ENCODE data around the gene GLOD4. TPM values are rescaled to one million over a fixed set of nuclear protein-coding genes. Genes with fewer than 3 reads are reported as not detected.

The GLOD4 gene
- total RNA-seq, 1 experiment from 2014 or later, result 69.7 TPM

GRCh38 chr17:801660-802059 lies 19.6 kb upstream of the GLOD4 start:
- no peak for TF ChIP-seq CTCF (IDR thresholded peaks at IDR 0.05; ENCODE audit: insufficient read depth in 1 of 2, low read depth in 1 of 2, low read length in 1 of 2, severe bottlenecking in 1 of 2, unreplicated experiment in 1 of 2)

GRCh38 chr17:800446-801242 lies 18.6 kb upstream of the GLOD4 start:
- no peak for TF ChIP-seq CTCF (IDR thresholded peaks at IDR 0.05; ENCODE audit: insufficient read depth in 1 of 2, low read depth in 1 of 2, low read length in 1 of 2, severe bottlenecking in 1 of 2, unreplicated experiment in 1 of 2)
- no peaks in the 10 kb centered on the region for H3K4me1 ChIP-seq
- no peaks in the 10 kb centered on the region for H3K27me3 ChIP-seq (replicated peaks; ENCODE audit: control insufficient read depth, insufficient read depth, low read length)
- no peak overlapping the region for H3K4me3 ChIP-seq (ENCODE audit: low read depth, low read length)
- H3K9me3 ChIP-seq, result no peaks in the 10 kb centered on the region
- no peaks in the 10 kb centered on the region; the same call in 1 of the 2 replicates for H3K36me3 ChIP-seq (ENCODE audit: control insufficient read depth, insufficient read depth, low read length)
- H3K36me3 Mint-ChIP-seq (ENCODE audit: insufficient read depth, unreplicated experiment), result peaks cover 16% of the 10 kb centered on the region
- no peak overlapping the region for H3K27ac Mint-ChIP-seq (ENCODE audit: unreplicated experiment)
- BruUV-seq (replicated peaks), result no TSS peak
- ChIA-PET CTCF (no interaction called here), POLR2A (no interaction called here)
- no peak for DNase-seq
- H3K4me3 Mint-ChIP-seq (ENCODE audit: unreplicated experiment), result no peak overlapping the region
- H3K27me3 Mint-ChIP-seq (ENCODE audit: insufficient read depth, unreplicated experiment), result no peaks in the 10 kb centered on the region
- H3K9me3 Mint-ChIP-seq (ENCODE audit: unreplicated experiment), result no peaks in the 10 kb centered on the region
- H3K4me1 Mint-ChIP-seq (ENCODE audit: low read depth, unreplicated experiment), result no peaks in the 10 kb centered on the region
- intact Hi-C loops (cut with micrococcal nuclease; ENCODE audit: unreplicated experiment), result no loop called here

More at GRCh38 chr17:801660-802059, 19.6 kb upstream of the GLOD4 start:
- no peaks in the 10 kb centered on the region for H3K27me3 ChIP-seq (replicated peaks; ENCODE audit: control insufficient read depth, insufficient read depth, low read length)
- no peaks in the 10 kb centered on the region for H3K4me1 ChIP-seq
- Mint-ChIP-seq H3K36me3 (ENCODE audit: insufficient read depth, unreplicated experiment) (peaks cover 9% of the 10 kb centered on the region), H3K9me3 (ENCODE audit: unreplicated experiment) (no peaks in the 10 kb centered on the region), H3K4me1 (ENCODE audit: low read depth, unreplicated experiment) (no peaks in the 10 kb centered on the region), H3K4me3 (ENCODE audit: unreplicated experiment) (no peak overlapping the region), H3K27me3 (ENCODE audit: insufficient read depth, unreplicated experiment) (no peaks in the 10 kb centered on the region), H3K27ac (ENCODE audit: unreplicated experiment) (no peak overlapping the region)
- no peak overlapping the region for H3K4me3 ChIP-seq (ENCODE audit: low read depth, low read length)
- CTCF ChIA-PET, result interaction anchor here (0.7 kb wide), 1 partner anchor 194 kb away, joined by 3 read pairs; no protein-coding TSS in a partner anchor
- no peak for DNase-seq
- no TSS peak for BruUV-seq (replicated peaks)
- intact Hi-C loops (cut with micrococcal nuclease; ENCODE audit: unreplicated experiment), result no loop called here
- no peaks in the 10 kb centered on the region; the same call in 1 of the 2 replicates for H3K36me3 ChIP-seq (ENCODE audit: control insufficient read depth, insufficient read depth, low read length)
- no peaks in the 10 kb centered on the region for H3K9me3 ChIP-seq
- POLR2A ChIA-PET, result no interaction called here

- intact Hi-C loops (cut with micrococcal nuclease; ENCODE audit: unreplicated experiment), result no loop called here
- Histone ChIP-seq H3K36me3 (ENCODE audit: control insufficient read depth, insufficient read depth, low read length) (no peaks in the 10 kb centered on the region; the same call in 1 of the 2 replicates), H3K4me1 (no peaks in the 10 kb centered on the region), H3K4me3 (ENCODE audit: low read depth, low read length) (no peak overlapping the region), H3K27me3 (replicated peaks; ENCODE audit: control insufficient read depth, insufficient read depth, low read length) (no peaks in the 10 kb centered on the region), H3K9me3 (no peaks in the 10 kb centered on the region)
- Mint-ChIP-seq H3K4me3 (ENCODE audit: unreplicated experiment) (no peak overlapping the region), H3K36me3 (ENCODE audit: insufficient read depth, unreplicated experiment) (peaks cover 20% of the 10 kb centered on the region), H3K4me1 (ENCODE audit: low read depth, unreplicated experiment) (no peaks in the 10 kb centered on the region), H3K9me3 (ENCODE audit: unreplicated experiment) (no peaks in the 10 kb centered on the region), H3K27ac (ENCODE audit: unreplicated experiment) (no peak overlapping the region), H3K27me3 (ENCODE audit: insufficient read depth, unreplicated experiment) (no peaks in the 10 kb centered on the region)
- no peak for DNase-seq
- TF ChIP-seq CTCF (IDR thresholded peaks at IDR 0.05; ENCODE audit: insufficient read depth in 1 of 2, low read depth in 1 of 2, low read length in 1 of 2, severe bottlenecking in 1 of 2, unreplicated experiment in 1 of 2), result no peak
- POLR2A ChIA-PET, result interaction anchor here (0.6 kb wide), 1 partner anchor 181 kb away, joined by 5 read pairs; no protein-coding TSS in a partner anchor
- CTCF ChIA-PET, result no interaction called here
- BruUV-seq (replicated peaks), result no TSS peak
These were observed 17.2 kb upstream of the GLOD4 start for GRCh38 chr17:799261-799660.

Measured in Caco-2 (cell line).